SK-N-SH (cell line): ENCODE results near the gene DSCAM.

Source experiments
- EZH2phosphoT487 ChIP-seq: fragments of 200-600 bp; sonication (generic); IDR thresholded peaks from 2 replicates; pipeline ENCODE4 v1.6.1; 2017; ENCODE audit warnings: low read depth, mixed run types, mild to moderate bottlenecking, antibody characterized with exemption, moderate library complexity, borderline replicate concordance
- FOSL2 ChIP-seq: IDR thresholded peaks from 2 replicates; pipeline ENCODE4 v1.4.0; 2012; ENCODE audit warnings: low read depth, mild to moderate bottlenecking, moderate library complexity, borderline replicate concordance
- FOXM1 ChIP-seq: IDR thresholded peaks from 2 replicates; pipeline ENCODE4 v1.4.0; 2012; ENCODE audit warnings: low read depth, mild to moderate bottlenecking
- GABPA ChIP-seq: IDR thresholded peaks from 2 replicates; pipeline ENCODE4 v1.4.0; 2012; ENCODE audit warnings: low read depth, mild to moderate bottlenecking
- JUND ChIP-seq: IDR thresholded peaks from 2 replicates; pipeline ENCODE4 v1.4.0; 2012
- NRF1 ChIP-seq: IDR thresholded peaks from 2 replicates; pipeline ENCODE4 v1.6.1; 2012; ENCODE audit warnings: low read depth, mild to moderate bottlenecking, low read length
- POLR2AphosphoS5 ChIP-seq: IDR thresholded peaks from 2 replicates; pipeline ENCODE4 v1.6.1; 2012; ENCODE audit warnings: low read depth, low read length
- REST ChIP-seq: IDR thresholded peaks from 2 replicates; pipeline ENCODE4 v1.6.1; 2012; ENCODE audit warnings: mild to moderate bottlenecking, low read depth, low read length, moderate library complexity
- SIN3A ChIP-seq: IDR thresholded peaks from 2 replicates; pipeline ENCODE4 v1.6.1; 2012; ENCODE audit warnings: low read depth, mild to moderate bottlenecking, low read length, moderate library complexity, borderline replicate concordance
- SMC3 ChIP-seq: IDR thresholded peaks from 2 replicates; pipeline ENCODE4 v1.6.1; 2012; ENCODE audit warnings: low read depth, low read length, improper control_type of control experiment
- TAF1 ChIP-seq: IDR thresholded peaks from 2 replicates; pipeline ENCODE4 v1.6.1; 2012; ENCODE audit warnings: low read depth, mild to moderate bottlenecking, low read length, moderate library complexity, borderline replicate concordance
- USF1 ChIP-seq: IDR thresholded peaks from 2 replicates; pipeline ENCODE4 v1.4.0; 2012; ENCODE audit warnings: low read depth, borderline replicate concordance
- TF ChIP-seq, protein P1 (sequence below): fragments of 200-600 bp; sonication (generic); IDR thresholded peaks from 2 replicates; pipeline ENCODE4 v1.6.1; 2017; ENCODE audit warnings: antibody characterized with exemption, mild to moderate bottlenecking, moderate library complexity
- TF ChIP-seq, protein P2 (sequence below): fragments of 150-350 bp; IDR thresholded peaks from 2 replicates; pipeline ENCODE4 v1.6.1; 2016; ENCODE audit warnings: mild to moderate bottlenecking, low read depth, low read length

DNA sequence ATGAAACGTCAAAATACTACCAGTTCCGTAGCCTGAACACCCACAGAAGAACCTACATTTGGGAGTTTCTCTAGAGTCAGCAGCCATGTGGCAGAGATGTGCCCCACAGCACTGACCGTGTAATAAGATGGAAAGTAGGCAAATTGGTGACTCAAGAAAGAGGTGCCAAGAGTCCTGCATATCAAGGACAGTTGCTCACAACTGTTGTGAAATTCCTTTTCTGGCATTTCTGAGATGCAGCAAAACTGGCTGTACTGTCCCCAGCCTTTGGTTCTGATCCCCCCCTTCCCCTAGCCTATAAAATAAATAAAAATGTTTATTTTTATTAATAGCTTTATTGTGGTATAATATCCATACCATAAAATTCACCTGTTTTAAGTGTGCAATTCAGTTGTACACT lies 655.8 kb downstream of the DSCAM start:
- TF ChIP-seq, protein P1, sequence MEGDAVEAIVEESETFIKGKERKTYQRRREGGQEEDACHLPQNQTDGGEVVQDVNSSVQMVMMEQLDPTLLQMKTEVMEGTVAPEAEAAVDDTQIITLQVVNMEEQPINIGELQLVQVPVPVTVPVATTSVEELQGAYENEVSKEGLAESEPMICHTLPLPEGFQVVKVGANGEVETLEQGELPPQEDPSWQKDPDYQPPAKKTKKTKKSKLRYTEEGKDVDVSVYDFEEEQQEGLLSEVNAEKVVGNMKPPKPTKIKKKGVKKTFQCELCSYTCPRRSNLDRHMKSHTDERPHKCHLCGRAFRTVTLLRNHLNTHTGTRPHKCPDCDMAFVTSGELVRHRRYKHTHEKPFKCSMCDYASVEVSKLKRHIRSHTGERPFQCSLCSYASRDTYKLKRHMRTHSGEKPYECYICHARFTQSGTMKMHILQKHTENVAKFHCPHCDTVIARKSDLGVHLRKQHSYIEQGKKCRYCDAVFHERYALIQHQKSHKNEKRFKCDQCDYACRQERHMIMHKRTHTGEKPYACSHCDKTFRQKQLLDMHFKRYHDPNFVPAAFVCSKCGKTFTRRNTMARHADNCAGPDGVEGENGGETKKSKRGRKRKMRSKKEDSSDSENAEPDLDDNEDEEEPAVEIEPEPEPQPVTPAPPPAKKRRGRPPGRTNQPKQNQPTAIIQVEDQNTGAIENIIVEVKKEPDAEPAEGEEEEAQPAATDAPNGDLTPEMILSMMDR: no peak
- TF ChIP-seq EZH2phosphoT487: no peak
- TF ChIP-seq FOXM1: no peak
- TF ChIP-seq USF1: no peak
- TF ChIP-seq FOSL2: no peak
- no peak for TF ChIP-seq NRF1
- TF ChIP-seq GABPA: no peak
- no peak for TF ChIP-seq JUND
- TF ChIP-seq POLR2AphosphoS5: no peak
- no peak for TF ChIP-seq SIN3A
- TF ChIP-seq SMC3: no peak
- no peak for TF ChIP-seq REST
- TF ChIP-seq TAF1: no peak
- TF ChIP-seq, protein P2, sequence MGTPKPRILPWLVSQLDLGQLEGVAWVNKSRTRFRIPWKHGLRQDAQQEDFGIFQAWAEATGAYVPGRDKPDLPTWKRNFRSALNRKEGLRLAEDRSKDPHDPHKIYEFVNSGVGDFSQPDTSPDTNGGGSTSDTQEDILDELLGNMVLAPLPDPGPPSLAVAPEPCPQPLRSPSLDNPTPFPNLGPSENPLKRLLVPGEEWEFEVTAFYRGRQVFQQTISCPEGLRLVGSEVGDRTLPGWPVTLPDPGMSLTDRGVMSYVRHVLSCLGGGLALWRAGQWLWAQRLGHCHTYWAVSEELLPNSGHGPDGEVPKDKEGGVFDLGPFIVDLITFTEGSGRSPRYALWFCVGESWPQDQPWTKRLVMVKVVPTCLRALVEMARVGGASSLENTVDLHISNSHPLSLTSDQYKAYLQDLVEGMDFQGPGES: no peak
